ENCODE data around the gene GNMT.
"Not testable (repeated sequence)": the region's sequence is repeated elsewhere in the genome, so short reads cannot be mapped to it uniquely, and the experiment has no call there.

The GNMT gene

GRCh38 chr6:42942444-42942843, 18.1 kb upstream of the GNMT start:
- DNase-seq = no peak

GRCh38 chr6:42947950-42948349, 12.6 kb upstream of the GNMT start:
- no peak for DNase-seq

- no peak for DNase-seq
These were observed 8.2 kb upstream of the GNMT start for GRCh38 chr6:42952389-42952788.

GRCh38 chr6:42954405-42954804, 6.1 kb upstream of the GNMT start:
- DNase-seq = not testable (repeated sequence)

- no peak for DNase-seq
These were observed 2.4 kb upstream of the GNMT start for GRCh38 chr6:42958125-42958524.

GRCh38 chr6:42959917-42960242, 674 bp upstream of the GNMT start:
- DNase-seq = no peak

- no peak for DNase-seq
These were observed 491 bp downstream of the GNMT start for GRCh38 chr6:42961020-42961470.

- DNase-seq = no peak
These were observed 1.5 kb downstream of the GNMT start for GRCh38 chr6:42962096-42962495.

GRCh38 chr6:42962502-42963178, 2.1 kb downstream of the GNMT start:
- DNase-seq = no peak

- DNase-seq = no peak
These were observed 2.8 kb downstream of the GNMT start for GRCh38 chr6:42963179-42963854.

GRCh38 chr6:42963855-42964605, 3.5 kb downstream of the GNMT start:
- DNase-seq = no peak

GRCh38 chr6:42966571-42966970, 6.0 kb downstream of the GNMT start:
- no peak for DNase-seq

GRCh38 chr6:42967228-42967627, 6.7 kb downstream of the GNMT start:
- DNase-seq = no peak

GRCh38 chr6:42968126-42968701, 7.7 kb downstream of the GNMT start:
- DNase-seq = no peak

- DNase-seq = no peak
These were observed 8.2 kb downstream of the GNMT start for GRCh38 chr6:42968783-42969182.

- no peak for DNase-seq
These were observed 8.9 kb downstream of the GNMT start for GRCh38 chr6:42969431-42969830.

GRCh38 chr6:42969934-42970333, 9.4 kb downstream of the GNMT start:
- DNase-seq = no peak

- no peak for DNase-seq
These were observed 10.5 kb downstream of the GNMT start for GRCh38 chr6:42970871-42971612.

GRCh38 chr6:42971746-42972327, 11.3 kb downstream of the GNMT start:
- no peak for DNase-seq

GRCh38 chr6:42973926-42974325, 13.4 kb downstream of the GNMT start:
- no peak for DNase-seq

GRCh38 chr6:42974919-42975505, 14.5 kb downstream of the GNMT start:
- no peak for DNase-seq

- DNase-seq = no peak
These were observed 17.9 kb downstream of the GNMT start for GRCh38 chr6:42978487-42978838.

Measured in NCI-H2029 treated with DMSO at 0.1 percent for 48 hours (cell line).